NT2/D1 (cell line): Measurements from ENCODE around the gene ASAP2.

Source experiments
- DNase-seq: peaks from one replicate; pipeline ENCODE4 v3.0.0-alpha.2; 2011; ENCODE audit warnings: low read depth, low spot score
- H3K27me3 ChIP-seq: 2 replicates; pipeline ENCODE4 v1.6.0; 2011; ENCODE audit warnings: mild to moderate bottlenecking; ENCODE audit not compliant: insufficient read length, insufficient read depth
- H3K36me3 ChIP-seq: 2 replicates; pipeline ENCODE4 v1.6.1; 2011; ENCODE audit warnings: mild to moderate bottlenecking, low read length, mixed read lengths; ENCODE audit not compliant: insufficient read depth, insufficient read length
- H3K4me1 ChIP-seq: 2 replicates; pipeline ENCODE4 v1.5.1; 2011; ENCODE audit not compliant: insufficient read depth, insufficient read length
- H3K4me3 ChIP-seq: 2 replicates; pipeline ENCODE4 v1.5.1; 2011; ENCODE audit warnings: low read depth; ENCODE audit not compliant: insufficient read length
- H3K9ac ChIP-seq: 2 replicates; pipeline ENCODE4 v1.6.0; 2011; ENCODE audit warnings: low read depth; ENCODE audit not compliant: insufficient read length
- H3K9me3 ChIP-seq: 2 replicates; pipeline ENCODE4 v1.5.1; 2011; ENCODE audit warnings: mild to moderate bottlenecking, low read length; ENCODE audit not compliant: insufficient read depth
- SUZ12 ChIP-seq: IDR thresholded peaks from 2 replicates; pipeline ENCODE4 v1.6.1; 2011; ENCODE audit not compliant: insufficient read length, insufficient read depth; ENCODE audit errors: extremely low read depth
- YY1 ChIP-seq: IDR thresholded peaks from 2 replicates; pipeline ENCODE4 v1.6.1; 2011; ENCODE audit not compliant: insufficient read length, insufficient read depth
- ZNF274 ChIP-seq: IDR thresholded peaks from 2 replicates; pipeline ENCODE4 v1.6.1; 2011; ENCODE audit warnings: mild to moderate bottlenecking, low read depth, low read length

Gene ASAP2

DNA sequence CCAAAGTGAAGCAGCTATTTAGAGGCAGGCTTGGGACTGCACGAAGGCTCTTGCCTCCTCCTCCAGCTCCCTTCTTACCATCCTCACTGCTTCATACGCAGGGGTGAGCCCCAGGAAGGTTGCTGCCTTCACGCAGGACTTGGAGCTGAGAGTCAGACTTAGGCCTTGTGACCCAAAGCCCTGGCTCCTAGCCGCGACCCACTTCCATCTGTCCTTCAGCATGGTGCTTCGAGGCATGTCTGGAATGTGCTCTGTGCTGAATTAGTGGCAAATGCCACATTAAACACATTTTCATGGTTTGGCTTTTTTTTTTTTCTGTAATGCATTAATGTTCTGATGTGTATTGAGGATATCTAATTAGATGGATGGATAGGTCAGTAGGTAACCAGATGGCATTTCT, 179.2 kb downstream of the ASAP2 start:
- no peak for TF ChIP-seq SUZ12
- no peak for TF ChIP-seq YY1
- TF ChIP-seq ZNF274: no peak
- DNase-seq: no peak
- Histone ChIP-seq H3K27me3 (no peaks in the 10 kb centered on the region), H3K9me3 (no peaks in the 10 kb centered on the region), H3K4me1 (peaks cover 8% of the 10 kb centered on the region), H3K4me3 (no peak overlapping the region), H3K36me3 (peaks cover 32% of the 10 kb centered on the region), H3K9ac (no peak overlapping the region)

DNA sequence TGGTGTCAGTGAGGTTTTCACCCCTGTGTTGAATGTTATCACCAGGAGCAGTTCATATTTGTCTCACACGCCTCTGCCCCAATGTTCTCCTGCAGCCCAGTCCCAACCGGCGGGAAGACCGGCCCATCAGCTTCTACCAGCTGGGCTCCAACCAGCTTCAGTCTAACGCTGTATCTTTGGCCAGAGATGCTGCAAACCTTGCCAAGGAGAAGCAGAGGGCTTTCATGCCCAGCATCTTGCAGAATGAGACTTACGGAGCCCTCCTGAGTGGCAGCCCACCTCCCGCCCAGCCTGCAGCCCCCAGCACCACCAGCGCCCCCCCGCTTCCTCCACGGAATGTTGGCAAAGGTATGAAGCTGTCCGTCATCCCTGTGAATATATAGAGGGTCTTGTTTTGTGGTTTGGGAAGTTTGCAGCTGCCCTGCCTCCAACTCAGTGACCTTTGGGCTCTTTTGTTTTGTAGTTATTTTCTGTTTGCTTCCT, 181.6 kb downstream of the ASAP2 start:
- no peaks in the 10 kb centered on the region for H3K9me3 ChIP-seq
- H3K36me3 ChIP-seq: peaks cover 35% of the 10 kb centered on the region
- H3K9ac ChIP-seq: no peak overlapping the region
- no peak overlapping the region for H3K4me3 ChIP-seq
- TF ChIP-seq SUZ12: no peak
- no peak for TF ChIP-seq ZNF274
- no peak for TF ChIP-seq YY1
- no peaks in the 10 kb centered on the region for H3K27me3 ChIP-seq
- no peak for DNase-seq
- peaks cover 10% of the 10 kb centered on the region for H3K4me1 ChIP-seq

DNA sequence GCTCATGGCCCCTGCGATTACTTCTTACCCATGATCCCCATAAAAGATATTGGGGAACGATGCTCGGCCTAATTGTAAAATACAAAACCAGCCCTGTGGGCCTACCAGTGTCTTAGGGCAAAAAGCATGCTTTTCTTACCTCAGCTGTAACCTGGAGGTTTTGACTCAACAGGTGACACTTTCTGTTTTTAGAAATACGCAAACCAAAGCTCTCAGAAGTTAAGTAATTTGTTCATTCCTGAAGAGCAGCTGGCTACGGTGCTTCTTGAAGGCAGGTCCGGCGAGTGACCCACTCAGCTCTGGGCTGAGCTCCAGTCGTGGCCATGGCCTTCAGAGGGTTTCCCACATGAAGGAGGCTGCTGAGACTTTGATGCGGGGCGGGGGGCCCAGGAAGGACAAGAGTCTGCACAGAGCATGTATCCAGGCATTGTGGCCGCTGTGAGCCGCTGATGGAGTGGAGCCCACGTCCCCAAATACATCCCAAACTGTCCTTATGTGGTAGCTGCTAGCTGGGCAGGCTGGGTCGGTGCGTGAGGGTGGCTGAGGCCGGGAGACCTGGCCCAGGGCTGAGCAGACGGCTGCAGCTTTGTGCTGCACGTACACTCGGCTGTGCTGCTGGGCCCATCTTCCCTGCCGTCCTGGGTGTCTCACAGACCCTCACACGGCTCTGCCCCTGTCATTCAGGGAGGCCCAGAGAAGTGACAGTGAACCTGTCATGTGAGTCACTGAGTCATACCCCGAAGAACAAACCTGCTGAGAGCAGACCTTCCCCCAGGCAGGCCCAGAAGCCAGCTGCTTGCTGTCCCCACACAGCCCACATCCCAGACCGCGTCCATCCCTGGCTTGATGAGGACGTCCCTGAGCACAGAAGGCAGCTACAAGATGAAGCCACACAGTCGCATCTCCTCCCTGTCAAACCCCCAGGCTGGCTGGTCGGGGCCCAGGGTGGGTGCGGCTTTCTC, 182.6 kb downstream of the ASAP2 start:
- Histone ChIP-seq H3K9ac (no peak overlapping the region), H3K4me3 (no peak overlapping the region), H3K36me3 (peaks cover 34% of the 10 kb centered on the region), H3K9me3 (no peaks in the 10 kb centered on the region), H3K4me1 (peaks cover 10% of the 10 kb centered on the region), H3K27me3 (no peaks in the 10 kb centered on the region)
- DNase-seq: no peak
- TF ChIP-seq YY1: no peak
- no peak for TF ChIP-seq ZNF274
- TF ChIP-seq SUZ12: no peak

DNA sequence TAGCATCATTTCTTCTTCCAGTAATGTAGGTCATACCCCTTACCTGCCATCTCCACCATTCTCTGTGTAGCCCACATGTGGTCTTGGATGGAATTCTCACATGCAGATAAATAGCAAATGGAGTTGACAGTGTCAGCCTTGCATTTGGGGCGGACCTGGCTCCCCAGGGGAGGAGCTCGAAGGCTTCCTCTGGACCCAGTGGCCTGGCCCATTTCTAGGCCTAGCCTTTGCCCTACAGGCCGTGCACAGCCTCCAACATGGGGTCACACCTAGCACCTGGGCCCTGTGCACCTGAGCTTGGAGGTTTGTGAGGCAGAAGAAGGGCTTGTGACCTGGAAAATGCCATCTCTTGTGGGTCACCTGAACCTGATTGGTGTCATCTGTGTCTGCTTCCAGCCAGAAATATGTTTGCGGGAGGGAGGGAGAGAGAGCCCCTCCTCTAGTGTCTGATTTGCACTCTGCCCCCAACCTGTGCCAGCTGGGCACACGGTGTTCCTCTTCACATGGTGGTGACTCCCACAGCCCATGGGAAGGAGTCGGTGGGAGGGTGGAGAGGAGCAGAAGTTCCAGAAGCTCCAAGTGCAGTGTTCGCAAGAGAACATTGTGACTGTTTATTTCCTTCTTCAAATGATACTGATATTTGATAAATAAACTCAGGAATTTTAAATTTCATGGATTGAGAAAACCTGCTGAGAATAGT, 183.7 kb downstream of the ASAP2 start:
- DNase-seq: no peak
- H3K27me3 ChIP-seq: no peaks in the 10 kb centered on the region
- H3K4me1 ChIP-seq: peaks cover 10% of the 10 kb centered on the region
- TF ChIP-seq ZNF274 (no peak), YY1 (no peak), SUZ12 (no peak)
- no peak overlapping the region for H3K4me3 ChIP-seq
- H3K36me3 ChIP-seq: peaks cover 32% of the 10 kb centered on the region
- H3K9ac ChIP-seq: no peak overlapping the region
- no peaks in the 10 kb centered on the region for H3K9me3 ChIP-seq

DNA sequence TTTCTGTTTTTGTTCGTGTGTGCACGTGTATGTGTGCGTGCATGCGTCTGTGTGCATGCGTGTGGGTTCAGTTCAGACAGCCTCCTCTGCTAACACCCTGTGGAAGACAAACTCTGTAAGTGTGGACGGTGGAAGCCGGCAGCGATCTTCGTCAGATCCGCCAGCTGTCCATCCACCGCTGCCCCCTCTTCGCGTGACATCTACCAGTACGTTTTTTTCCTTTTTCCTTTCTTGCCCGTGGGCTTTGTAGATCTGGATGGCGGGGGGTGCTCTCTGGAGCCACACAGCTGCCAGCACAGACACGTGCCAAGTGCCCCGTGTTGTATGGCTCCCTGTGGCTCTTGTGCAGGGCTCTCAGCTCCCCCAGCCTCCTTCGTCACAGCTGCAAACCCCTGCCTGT, 184.4 kb downstream of the ASAP2 start:
- H3K36me3 ChIP-seq: peaks cover 32% of the 10 kb centered on the region
- H3K27me3 ChIP-seq: no peaks in the 10 kb centered on the region
- H3K4me1 ChIP-seq: peaks cover 10% of the 10 kb centered on the region
- no peak for TF ChIP-seq ZNF274
- TF ChIP-seq SUZ12: no peak
- TF ChIP-seq YY1: no peak
- H3K9ac ChIP-seq: no peak overlapping the region
- H3K4me3 ChIP-seq: no peak overlapping the region
- no peak for DNase-seq
- H3K9me3 ChIP-seq: no peaks in the 10 kb centered on the region

DNA sequence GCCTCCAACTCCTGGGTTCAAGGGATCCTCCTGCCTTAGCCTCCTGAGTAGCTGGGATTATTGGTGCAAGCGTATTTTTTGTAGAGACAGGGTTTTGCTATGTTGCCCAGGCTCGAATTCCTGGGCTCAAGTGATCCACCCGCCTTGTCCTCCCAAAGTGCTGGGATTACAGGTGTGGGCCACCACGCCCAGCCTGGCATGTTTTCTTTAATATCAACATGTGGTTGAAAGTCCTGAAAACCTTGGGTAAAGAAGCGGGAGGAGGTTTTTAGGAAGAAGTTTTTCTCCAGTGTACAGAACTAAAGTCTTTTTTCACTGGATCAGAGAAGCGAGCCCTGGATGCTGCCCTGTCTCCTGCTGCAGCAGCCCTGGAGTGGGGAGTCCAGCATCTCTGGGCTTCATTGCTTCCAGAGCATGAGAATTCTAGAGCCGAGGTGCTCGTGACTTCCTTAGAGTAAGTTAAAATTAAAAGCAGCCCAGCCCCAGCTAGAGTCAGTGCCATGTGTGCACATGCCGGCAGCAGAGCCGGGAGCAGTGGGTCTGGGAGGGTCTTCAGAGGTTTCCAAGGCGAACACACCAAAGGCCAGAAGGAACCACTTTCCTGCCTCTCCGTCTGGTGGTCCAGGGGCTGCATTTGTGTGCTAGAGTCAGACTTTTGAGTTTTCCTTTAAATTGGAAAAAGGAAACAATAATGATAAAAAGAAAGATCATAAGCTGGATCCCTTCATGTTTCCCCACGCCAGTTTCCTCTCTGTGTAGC, 185.5 kb downstream of the ASAP2 start:
- Histone ChIP-seq H3K27me3 (no peaks in the 10 kb centered on the region), H3K36me3 (peaks cover 29% of the 10 kb centered on the region), H3K4me1 (peaks cover 10% of the 10 kb centered on the region), H3K9me3 (no peaks in the 10 kb centered on the region), H3K9ac (peak overlapping the region; percentile 32), H3K4me3 (no peak overlapping the region)
- TF ChIP-seq YY1 (no peak), SUZ12 (no peak), ZNF274 (no peak)
- DNase-seq: no peak
